GM10847 (cell line): ENCODE data around the gene N4BP2L1.

ENCODE experiments used
- POLR2A ChIP-seq: IDR thresholded peaks from 2 replicates; pipeline ENCODE4 v1.6.1; 2011; ENCODE audit not compliant: insufficient read length; ENCODE audit errors: extremely low read depth

N4BP2L1 gene

GRCh38 chr13:32427852-32428580 lies at the start of gene N4BP2L1:
Gene N4BP2L1 (minus strand): TSS chr13:32428130. CDS start chr13:32428082, 48 bp downstream.
- TF ChIP-seq POLR2A: peak; percentile 69

GRCh38 chr13:32476892-32477291 lies 49.0 kb upstream of the N4BP2L1 start:
- no peak for TF ChIP-seq POLR2A

DNA sequence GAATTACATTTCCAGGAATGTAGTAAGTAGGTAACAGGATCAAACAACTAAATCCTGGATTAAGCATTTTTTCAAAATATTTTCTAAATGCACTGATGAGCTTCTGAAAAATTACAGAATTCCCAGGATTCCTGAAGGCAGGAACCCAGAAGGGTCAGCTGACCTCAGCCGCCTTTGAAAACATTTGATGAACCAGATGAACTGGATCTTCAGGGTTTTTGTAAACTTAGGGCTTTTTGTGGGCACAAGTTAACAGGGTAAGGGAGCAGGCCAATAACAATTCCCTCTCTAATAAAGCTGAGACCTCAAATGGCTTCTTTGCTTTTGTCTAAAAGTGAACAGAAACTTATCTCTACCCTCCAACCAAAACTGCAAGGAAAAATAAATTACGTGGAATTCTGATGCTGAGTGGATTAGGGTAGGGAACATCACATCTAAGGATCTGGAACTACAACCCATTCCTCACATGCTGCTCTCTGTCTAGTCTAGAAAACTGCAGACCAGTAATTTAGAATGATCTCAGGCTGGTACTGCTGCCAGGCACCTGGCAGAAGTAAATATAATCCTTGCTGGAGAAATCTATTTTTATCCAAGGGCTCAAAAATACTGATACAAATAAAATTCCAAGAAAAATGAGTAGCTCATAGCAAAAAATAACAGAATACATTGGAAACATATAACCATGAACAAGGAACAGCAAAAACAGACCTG lies 48.2 kb upstream of the N4BP2L1 start:
- no peak for TF ChIP-seq POLR2A

- TF ChIP-seq POLR2A: no peak
These were observed 47.3 kb upstream of the N4BP2L1 start for GRCh38 chr13:32474999-32475792.

DNA sequence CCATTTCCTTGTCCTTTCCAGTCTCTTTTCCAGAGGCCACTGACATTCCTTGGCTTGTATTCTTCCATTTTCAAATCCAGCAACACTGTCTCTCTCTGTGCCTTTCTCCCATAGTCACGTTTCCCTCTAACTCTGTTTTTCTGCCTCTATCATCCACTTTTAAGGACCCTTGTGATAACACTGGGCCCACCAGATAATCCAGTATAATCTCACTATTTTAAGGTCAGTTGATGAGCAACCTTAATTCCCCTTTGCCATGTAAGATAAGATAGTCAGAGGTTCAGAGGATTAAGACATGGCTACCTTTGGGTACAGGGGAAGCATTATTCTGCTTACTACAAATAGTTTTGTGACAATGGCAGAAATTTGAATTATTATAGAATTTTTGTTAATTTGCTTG lies 45.7 kb upstream of the N4BP2L1 start:
- TF ChIP-seq POLR2A: no peak

DNA sequence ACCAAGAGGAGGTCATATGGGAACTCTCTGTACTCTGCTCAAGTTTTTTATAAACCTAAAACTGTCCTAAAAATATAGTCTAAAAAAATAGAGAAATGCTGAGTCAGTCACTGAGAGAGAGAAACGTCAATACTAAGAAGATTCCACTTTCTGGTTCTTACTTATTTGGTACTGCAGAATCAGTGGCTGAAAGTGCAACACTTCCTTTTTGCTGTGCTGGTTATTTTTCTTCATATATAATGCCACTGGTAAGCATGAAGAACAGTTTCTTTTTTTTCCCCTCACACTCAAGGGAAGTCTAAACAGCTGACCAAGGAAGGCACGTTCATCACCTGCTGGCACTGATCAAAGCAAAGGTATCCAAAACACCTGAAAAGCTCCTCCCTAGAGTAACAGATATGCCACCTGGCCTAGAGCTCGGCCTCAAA lies 44.3 kb upstream of the N4BP2L1 start:
- no peak for TF ChIP-seq POLR2A

GRCh38 chr13:32471187-32471922 lies 43.4 kb upstream of the N4BP2L1 start:
- TF ChIP-seq POLR2A: no peak

- TF ChIP-seq POLR2A: no peak
These were observed 40.7 kb upstream of the N4BP2L1 start for GRCh38 chr13:32468502-32469142.

GRCh38 chr13:32456591-32456990 lies 28.7 kb upstream of the N4BP2L1 start:
- TF ChIP-seq POLR2A: no peak

GRCh38 chr13:32455594-32455903 lies 27.6 kb upstream of the N4BP2L1 start:
- TF ChIP-seq POLR2A: no peak

DNA sequence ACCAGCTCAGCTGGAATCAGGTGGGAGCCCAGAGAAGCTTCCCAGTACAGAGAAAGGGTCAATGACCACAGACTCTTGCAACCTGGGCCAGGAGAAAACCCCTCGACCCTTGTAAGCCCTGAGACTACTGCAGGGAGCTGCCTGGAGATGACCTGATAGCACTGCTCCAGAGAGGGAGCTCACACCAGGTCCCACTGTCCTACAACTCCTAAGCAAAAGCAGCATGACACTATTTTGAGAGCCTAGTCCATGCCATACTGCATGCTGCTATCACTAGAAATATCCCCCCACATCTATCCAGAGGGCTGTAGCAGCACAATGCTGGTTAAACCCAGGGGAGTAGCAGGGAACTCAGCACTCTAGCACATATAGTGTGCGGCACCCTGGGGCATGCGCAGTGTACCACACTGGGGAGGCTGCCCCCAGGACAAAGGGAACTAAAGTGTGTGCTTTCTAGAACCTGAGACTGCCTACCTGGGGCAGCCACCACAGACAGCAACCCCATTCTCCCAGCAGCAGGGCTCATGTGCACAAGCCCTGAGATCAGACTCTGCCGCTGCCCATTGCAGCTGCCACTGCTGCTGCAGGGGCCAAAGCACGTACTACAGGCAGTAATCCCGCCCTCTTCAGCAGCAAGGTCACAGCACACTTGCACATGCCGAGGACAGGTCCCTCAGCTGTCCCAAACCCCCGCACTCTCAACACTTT lies 27.1 kb upstream of the N4BP2L1 start:
- no peak for TF ChIP-seq POLR2A

- no peak for TF ChIP-seq POLR2A
These were observed 26.1 kb upstream of the N4BP2L1 start for GRCh38 chr13:32453981-32454380.

DNA sequence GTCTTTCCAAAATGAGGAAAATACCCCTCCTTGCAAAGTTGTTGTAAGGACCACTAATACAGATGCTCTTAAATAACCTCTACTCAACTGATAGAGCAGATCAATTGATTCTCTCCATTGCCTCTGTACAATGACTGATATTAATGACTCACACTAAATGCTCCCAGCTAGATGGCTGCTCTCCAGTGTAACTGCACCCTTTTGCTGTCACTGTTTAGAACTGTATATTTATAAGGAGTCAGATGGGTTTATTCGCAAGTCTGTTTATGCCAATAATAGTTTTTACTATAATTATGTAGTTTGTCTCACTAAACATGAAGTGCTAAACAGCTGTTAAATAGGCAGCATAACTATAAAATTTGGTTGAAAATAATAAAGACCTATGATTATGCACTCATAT lies 21.0 kb upstream of the N4BP2L1 start:
- TF ChIP-seq POLR2A: no peak
